Measurements from ENCODE around the gene CACNA1H. TPM values are rescaled to one million over a fixed set of nuclear protein-coding genes. Genes with fewer than 3 reads are reported as not detected.

Gene CACNA1H
- total and polyA plus RNA-seq, 9 of the 15 experiments (the other 6 are each of a cell fraction or from before 2014, with no cell fraction given): 0.10 to 0.18 TPM; not detected in 7

GRCh38 chr16:1220098-1220728 lies 67.3 kb downstream of the CACNA1H start (continued):
- TF ChIP-seq VEZF1 (CRISPR knock-in tag; IDR thresholded peaks at IDR 0.05) (no peak), XRCC4 (IDR thresholded peaks at IDR 0.05; ENCODE audit: extremely low read depth, insufficient read depth, insufficient read length) (no peak), ZNF408 (CRISPR knock-in tag; IDR thresholded peaks at IDR 0.05; ENCODE audit: low read depth) (no peak), TAL1 (IDR thresholded peaks at IDR 0.05) (no peak), HCFC1 (IDR thresholded peaks at IDR 0.05; ENCODE audit: low read depth, low read length) (no peak), CXXC5 (CRISPR knock-in tag; IDR thresholded peaks at IDR 0.05) (no peak), FOXK1 (CRISPR knock-in tag; IDR thresholded peaks at IDR 0.05; ENCODE audit: borderline replicate concordance) (no peak), ZNF445 (CRISPR knock-in tag; IDR thresholded peaks at IDR 0.05; ENCODE audit: low read depth) (no peak), EZH2 (IDR thresholded peaks at IDR 0.05; ENCODE audit: borderline replicate concordance, low read depth, low read length) (no peak), RAD51 (IDR thresholded peaks at IDR 0.05; ENCODE audit: borderline replicate concordance, low read depth) (no peak)

All from K562 (cell line).